Body of pancreas (tissue), 4 donors: ENCODE data around the gene IHH.

Experiments used
- POLR2A ChIP-seq, 3 donors: fragments of 450-650 bp; IDR thresholded peaks; one replicate each; pipeline ENCODE4 v1.6.1; 2016; ENCODE audit warnings: antibody characterized with exemption in 3 of 3, mild to moderate bottlenecking in 2 of 3
- TF ChIP-seq, protein P1 (sequence below), 7 experiments: fragments of 450-650 bp in 4 of 7; fragments of 200-600 bp in 3 of 7; sonication (generic) in 3 of 7; IDR thresholded peaks; one replicate each; pipeline ENCODE4 v1.5.1; 2016 to 2019; ENCODE audit warnings: antibody characterized with exemption in 7 of 7

GRCh38 chr2:219078951-219079350, 18.2 kb upstream of the IHH start:
- no peak for TF ChIP-seq POLR2A (IDR thresholded peaks at IDR 0.05)
- TF ChIP-seq, protein P1, sequence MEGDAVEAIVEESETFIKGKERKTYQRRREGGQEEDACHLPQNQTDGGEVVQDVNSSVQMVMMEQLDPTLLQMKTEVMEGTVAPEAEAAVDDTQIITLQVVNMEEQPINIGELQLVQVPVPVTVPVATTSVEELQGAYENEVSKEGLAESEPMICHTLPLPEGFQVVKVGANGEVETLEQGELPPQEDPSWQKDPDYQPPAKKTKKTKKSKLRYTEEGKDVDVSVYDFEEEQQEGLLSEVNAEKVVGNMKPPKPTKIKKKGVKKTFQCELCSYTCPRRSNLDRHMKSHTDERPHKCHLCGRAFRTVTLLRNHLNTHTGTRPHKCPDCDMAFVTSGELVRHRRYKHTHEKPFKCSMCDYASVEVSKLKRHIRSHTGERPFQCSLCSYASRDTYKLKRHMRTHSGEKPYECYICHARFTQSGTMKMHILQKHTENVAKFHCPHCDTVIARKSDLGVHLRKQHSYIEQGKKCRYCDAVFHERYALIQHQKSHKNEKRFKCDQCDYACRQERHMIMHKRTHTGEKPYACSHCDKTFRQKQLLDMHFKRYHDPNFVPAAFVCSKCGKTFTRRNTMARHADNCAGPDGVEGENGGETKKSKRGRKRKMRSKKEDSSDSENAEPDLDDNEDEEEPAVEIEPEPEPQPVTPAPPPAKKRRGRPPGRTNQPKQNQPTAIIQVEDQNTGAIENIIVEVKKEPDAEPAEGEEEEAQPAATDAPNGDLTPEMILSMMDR (IDR thresholded peaks at IDR 0.05): no peak
